Activated naive CD8-positive, alpha-beta T cell treated with anti-CD3 and anti-CD28 coated beads, Interleukin-2, amount 10 ng/mL, durations not matched to agents 7 days and 5 days (primary cell): Measurements from ENCODE around the gene RFX2. TPM values are rescaled to one million over a fixed set of nuclear protein-coding genes. Genes with fewer than 3 reads are reported as not detected.

ENCODE experiments used
- ATAC-seq: fragments of 150-1000 bp; cut with Tn5 transposase; one replicate; pipeline ENCODE4 v1.10.0; 2021; ENCODE audit warnings: low read depth, moderate library complexity
- POLR2A ChIA-PET: fragments of 350-600 bp; sonication (Branson Sonifier 250); formaldehyde crosslinking; loops from one replicate; lab custom pipeline; 2021; ENCODE audit warnings: antibody characterized with exemption; lab: Charles Lee
- DNase-seq: peaks from one replicate; pipeline ENCODE4 v3.0.0; 2021
- H3K27ac Mint-ChIP-seq: one replicate; pipeline ENCODE4 v1.8.0; 2022; ENCODE audit warnings: mild to moderate bottlenecking, mixed read lengths
- H3K27me3 Mint-ChIP-seq: one replicate; pipeline ENCODE4 v1.8.0; 2022; ENCODE audit warnings: mild to moderate bottlenecking, moderate library complexity, mixed read lengths
- H3K36me3 Mint-ChIP-seq: one replicate; pipeline ENCODE4 v1.8.0; 2021; ENCODE audit warnings: mild to moderate bottlenecking, mixed read lengths
- H3K4me1 Mint-ChIP-seq: one replicate; pipeline ENCODE4 v1.8.0; 2021; ENCODE audit warnings: mixed read lengths
- H3K4me3 Mint-ChIP-seq: one replicate; pipeline ENCODE4 v1.8.0; 2022; ENCODE audit warnings: mild to moderate bottlenecking, moderate library complexity, mixed read lengths
- H3K9me3 Mint-ChIP-seq: one replicate; pipeline ENCODE4 v1.8.0; 2021; ENCODE audit warnings: mixed read lengths
- total RNA-seq, 2 experiments: library from RNA; stranded (reverse); gene quantifications; one replicate each; pipeline ENCODE4 v1.2.3, GENCODE V29; 2021

Gene RFX2
- total RNA-seq, 2 experiments from 2014 or later = 9.9 to 12.2 TPM

- no peak for ATAC-seq
- POLR2A ChIA-PET = interaction anchor here (1.4 kb wide), 1 partner anchor 22 kb away, joined by 3 read pairs; the partner anchor contains the start of gene RANBP3
- no peak for DNase-seq
- peak overlapping the region; percentile 13 for H3K27ac Mint-ChIP-seq
- peaks cover 58% of the 10 kb centered on the region for H3K4me1 Mint-ChIP-seq
- H3K27me3 Mint-ChIP-seq = no peaks in the 10 kb centered on the region
- H3K9me3 Mint-ChIP-seq = no peaks in the 10 kb centered on the region
- peaks cover 7% of the 10 kb centered on the region for H3K36me3 Mint-ChIP-seq
- H3K4me3 Mint-ChIP-seq = no peak overlapping the region
These were observed 154.0 kb downstream of the RFX2 start for GRCh38 chr19:5956323-5956722.

GRCh38 chr19:5955636-5955935 is 154.7 kb downstream of the RFX2 start:
- peaks cover 9% of the 10 kb centered on the region for H3K36me3 Mint-ChIP-seq
- no peak overlapping the region for H3K27ac Mint-ChIP-seq
- POLR2A ChIA-PET = no interaction called here
- no peaks in the 10 kb centered on the region for H3K27me3 Mint-ChIP-seq
- DNase-seq (no peak), ATAC-seq (no peak)
- no peaks in the 10 kb centered on the region for H3K9me3 Mint-ChIP-seq
- peaks cover 60% of the 10 kb centered on the region for H3K4me1 Mint-ChIP-seq
- no peak overlapping the region for H3K4me3 Mint-ChIP-seq

GRCh38 chr19:5954293-5954692 is 156.0 kb downstream of the RFX2 start:
- H3K9me3 Mint-ChIP-seq = no peaks in the 10 kb centered on the region
- peak overlapping the region; percentile 74 for H3K4me3 Mint-ChIP-seq
- POLR2A ChIA-PET = interaction anchor here (1.8 kb wide), 1 partner anchor 14 kb away, joined by 5 read pairs; no protein-coding TSS in a partner anchor
- ATAC-seq (no peak), DNase-seq (no peak)
- H3K4me1 Mint-ChIP-seq = peaks cover 68% of the 10 kb centered on the region
- H3K27me3 Mint-ChIP-seq = no peaks in the 10 kb centered on the region
- peaks cover 12% of the 10 kb centered on the region for H3K36me3 Mint-ChIP-seq
- peak overlapping the region; percentile 92 for H3K27ac Mint-ChIP-seq

- ATAC-seq (peak; percentile 27), DNase-seq (no peak)
- Mint-ChIP-seq H3K9me3 (no peaks in the 10 kb centered on the region), H3K27ac (peak overlapping the region; percentile 92), H3K4me3 (peak overlapping the region; percentile 74), H3K4me1 (peaks cover 70% of the 10 kb centered on the region), H3K27me3 (no peaks in the 10 kb centered on the region), H3K36me3 (peaks cover 12% of the 10 kb centered on the region)
- POLR2A ChIA-PET = interaction anchor here (1.1 to 2.0 kb wide), 4 partner anchors 8 to 50 kb away, joined by 5 to 7 read pairs (median 5); partner anchors contain the start of genes NDUFA11 and VMAC
These were observed 156.6 kb downstream of the RFX2 start for GRCh38 chr19:5953680-5954213.

GRCh38 chr19:5953030-5953589 is 157.2 kb downstream of the RFX2 start:
- H3K4me3 Mint-ChIP-seq = peak overlapping the region; percentile 74

GRCh38 chr19:5952193-5953029 is 157.9 kb downstream of the RFX2 start:
- Mint-ChIP-seq H3K9me3 (no peaks in the 10 kb centered on the region), H3K4me3 (peak overlapping the region; percentile 74), H3K27me3 (no peaks in the 10 kb centered on the region), H3K27ac (peak overlapping the region; percentile 92), H3K36me3 (peaks cover 15% of the 10 kb centered on the region), H3K4me1 (peaks cover 73% of the 10 kb centered on the region)
- DNase-seq = no peak
- ATAC-seq = no peak
- POLR2A ChIA-PET = interaction anchor here (1.1 to 2.0 kb wide), 5 partner anchors 8 to 49 kb away, joined by 4 to 7 read pairs (median 5); partner anchors contain the start of genes NDUFA11 and VMAC

More at GRCh38 chr19:5953030-5953589, 157.2 kb downstream of the RFX2 start:
- Mint-ChIP-seq H3K4me1 (peaks cover 74% of the 10 kb centered on the region), H3K27ac (peak overlapping the region; percentile 92), H3K36me3 (peaks cover 12% of the 10 kb centered on the region), H3K9me3 (no peaks in the 10 kb centered on the region), H3K27me3 (no peaks in the 10 kb centered on the region)
- no peak for ATAC-seq
- POLR2A ChIA-PET = interaction anchor here (1.1 to 2.0 kb wide), 4 partner anchors 9 to 49 kb away, joined by 5 to 7 read pairs (median 5); partner anchors contain the start of genes NDUFA11 and VMAC
- DNase-seq = no peak

- H3K4me3 Mint-ChIP-seq = no peak overlapping the region
- no peaks in the 10 kb centered on the region for H3K9me3 Mint-ChIP-seq
- no peak for DNase-seq
- H3K27me3 Mint-ChIP-seq = no peaks in the 10 kb centered on the region
- H3K4me1 Mint-ChIP-seq = peaks cover 75% of the 10 kb centered on the region
- no peak for ATAC-seq
- H3K36me3 Mint-ChIP-seq = peaks cover 15% of the 10 kb centered on the region
- POLR2A ChIA-PET = interaction anchor here (1.4 kb wide), 1 partner anchor 9 kb away, joined by 4 read pairs; no protein-coding TSS in a partner anchor
- H3K27ac Mint-ChIP-seq = peak overlapping the region; percentile 61
These were observed 158.9 kb downstream of the RFX2 start for GRCh38 chr19:5951338-5951861.

GRCh38 chr19:5950741-5951140 is 159.6 kb downstream of the RFX2 start:
- DNase-seq (no peak), ATAC-seq (no peak)
- Mint-ChIP-seq H3K27ac (peak overlapping the region; percentile 84), H3K9me3 (no peaks in the 10 kb centered on the region), H3K4me3 (peak overlapping the region; percentile 56), H3K36me3 (peaks cover 15% of the 10 kb centered on the region), H3K27me3 (no peaks in the 10 kb centered on the region), H3K4me1 (peaks cover 70% of the 10 kb centered on the region)
- POLR2A ChIA-PET = no interaction called here

GRCh38 chr19:5949792-5950305 is 160.5 kb downstream of the RFX2 start:
- H3K9me3 Mint-ChIP-seq = no peaks in the 10 kb centered on the region
- POLR2A ChIA-PET = interaction anchor here (0.6 to 2.4 kb wide), 5 partner anchors 11 to 199 kb away, joined by 3 to 11 read pairs (median 4); partner anchors contain the start of gene RANBP3
- DNase-seq (peak; percentile 57), ATAC-seq (peak; percentile 64)
- peak overlapping the region; percentile 84 for H3K27ac Mint-ChIP-seq
- H3K27me3 Mint-ChIP-seq = no peaks in the 10 kb centered on the region
- H3K36me3 Mint-ChIP-seq = peaks cover 15% of the 10 kb centered on the region
- H3K4me3 Mint-ChIP-seq = peak overlapping the region; percentile 56
- peaks cover 67% of the 10 kb centered on the region for H3K4me1 Mint-ChIP-seq

- peak; percentile 35 for ATAC-seq
- POLR2A ChIA-PET = interaction anchor here (1.0 to 2.4 kb wide), 7 partner anchors 10 to 121 kb away, joined by 3 to 11 read pairs (median 4); partner anchors contain the start of genes NDUFA11 and RANBP3
- H3K27me3 Mint-ChIP-seq = no peaks in the 10 kb centered on the region
- H3K4me1 Mint-ChIP-seq = peaks cover 66% of the 10 kb centered on the region
- H3K36me3 Mint-ChIP-seq = peaks cover 11% of the 10 kb centered on the region
- peak overlapping the region; percentile 56 for H3K4me3 Mint-ChIP-seq
- H3K9me3 Mint-ChIP-seq = no peaks in the 10 kb centered on the region
- peak overlapping the region; percentile 84 for H3K27ac Mint-ChIP-seq
- DNase-seq = no peak
These were observed 161.3 kb downstream of the RFX2 start for GRCh38 chr19:5948752-5949564.

GRCh38 chr19:5947435-5947834 is 162.9 kb downstream of the RFX2 start:
- peak overlapping the region; percentile 84 for H3K27ac Mint-ChIP-seq
- peak overlapping the region; percentile 19 for H3K4me3 Mint-ChIP-seq
- no peak for DNase-seq
- H3K4me1 Mint-ChIP-seq = peaks cover 52% of the 10 kb centered on the region
- H3K36me3 Mint-ChIP-seq = peaks cover 11% of the 10 kb centered on the region
- POLR2A ChIA-PET = interaction anchor here (0.9 kb wide), 1 partner anchor 14 kb away, joined by 4 read pairs; no protein-coding TSS in a partner anchor
- ATAC-seq = no peak
- no peaks in the 10 kb centered on the region for H3K27me3 Mint-ChIP-seq
- H3K9me3 Mint-ChIP-seq = no peaks in the 10 kb centered on the region

- DNase-seq (no peak), ATAC-seq (no peak)
- Mint-ChIP-seq H3K4me3 (no peak overlapping the region), H3K27ac (no peak overlapping the region), H3K4me1 (peaks cover 17% of the 10 kb centered on the region), H3K9me3 (no peaks in the 10 kb centered on the region), H3K36me3 (peaks cover 5% of the 10 kb centered on the region), H3K27me3 (no peaks in the 10 kb centered on the region)
- POLR2A ChIA-PET = no interaction called here
These were observed 166.7 kb downstream of the RFX2 start for GRCh38 chr19:5943623-5944022.
